ENCODE results near the gene CFAP43. TPM values are rescaled to one million over a fixed set of nuclear protein-coding genes. Genes with fewer than 3 reads are reported as not detected.

Gene CFAP43
- total and polyA plus RNA-seq, 2 of the 8 experiments (the other 6 are each of a cell fraction or from before 2014, with no cell fraction given) = 0.11 to 0.27 TPM

DNA sequence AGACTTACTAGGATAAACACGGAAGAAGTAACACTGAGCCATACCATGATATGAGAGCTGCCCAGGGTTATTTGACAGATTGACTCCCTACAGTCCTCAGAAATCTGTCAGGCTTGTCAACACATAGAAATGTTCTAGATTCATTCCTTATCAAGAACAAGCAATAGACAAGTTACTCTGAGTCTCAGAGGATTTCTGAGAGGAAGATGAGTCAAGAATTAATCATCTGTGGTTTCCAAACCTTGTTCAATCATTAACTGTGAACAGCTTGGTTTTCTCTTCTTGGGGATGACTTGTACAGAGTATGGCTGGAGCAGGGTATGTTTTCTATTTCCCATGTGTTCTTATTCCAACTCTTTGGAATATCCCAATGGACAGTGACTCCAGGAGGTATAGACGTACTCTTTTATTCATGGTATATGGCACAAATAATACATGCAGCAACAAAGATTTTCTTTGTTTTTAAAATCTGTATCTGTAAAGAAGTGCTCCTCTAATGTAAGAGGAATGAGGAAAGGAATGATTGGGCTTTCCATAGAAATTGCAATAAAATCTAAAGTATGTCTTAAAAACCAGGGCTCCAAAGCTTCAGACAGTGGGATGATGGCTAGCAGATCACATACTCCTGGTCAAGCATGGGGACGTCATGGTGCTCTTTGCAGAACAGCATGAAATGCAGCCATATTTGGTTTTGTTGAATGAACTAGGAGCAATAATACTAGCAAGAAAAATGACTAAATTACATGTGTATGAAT, 122.1 kb downstream of the CFAP43 start:
- no peak overlapping the region for H3K14ac ChIP-seq (ENCODE audit: insufficient read length)
- no peak overlapping the region for H3K18ac ChIP-seq (ENCODE audit: extremely low read depth, low read length)
- no peak overlapping the region for H4K5ac ChIP-seq (ENCODE audit: insufficient read length, low read depth, low read length)
- H3K4ac ChIP-seq (replicated peaks; ENCODE audit: insufficient read length, low read depth, low read length) = no peak overlapping the region
- no peak overlapping the region for H2AK5ac ChIP-seq (ENCODE audit: low read depth, low read length)
- no peak overlapping the region for H3K9ac ChIP-seq (replicated peaks in 1 of 4; ENCODE audit: extremely low read depth in 1 of 4, low read depth in 3 of 4, low read length in 3 of 4)
- H3K4me1 ChIP-seq (replicated peaks in 1 of 4; ENCODE audit: control insufficient read depth in 3 of 4, insufficient read depth in 4 of 4, low read length in 3 of 4) = peaks cover 0 to 2% (median 0%) of the 10 kb centered on the region in 4 experiments; a peak in 1 of 7 replicates
- no peak overlapping the region for H2BK120ac ChIP-seq (replicated peaks; ENCODE audit: low read depth, low read length)
- no peaks in the 10 kb centered on the region for H3K23me2 ChIP-seq (ENCODE audit: low read depth, low read length)
- no peak overlapping the region for H2BK12ac ChIP-seq (ENCODE audit: low read depth, low read length)
- H3K4me3 ChIP-seq (ENCODE audit: extremely low read depth in 1 of 4, insufficient read depth in 2 of 4, low read depth in 3 of 4, low read length in 4 of 4) = no peak overlapping the region
- H4K91ac ChIP-seq (replicated peaks; ENCODE audit: insufficient read length, low read length) = no peak overlapping the region
- no peak overlapping the region for H2BK20ac ChIP-seq (ENCODE audit: low read length)
- 90% methylated on average over 3 of the region's 3 CpGs; no CpG with 5 or more reads in 1 of the 2 experiments for WGBS, 2 experiments (ENCODE audit: extremely low coverage in 1 of 2, insufficient coverage in 1 of 2, insufficient read length in 1 of 2, insufficient replicate concordance in 2 of 2, low coverage in 1 of 2, low lambda C conversion rate in 2 of 2, missing lambda C conversion rate in 1 of 2)
- CTCF ChIA-PET (ENCODE audit: partially characterized antibody) = interaction anchor here (1.0 to 1.5 kb wide), 3 partner anchors 11 to 82 kb away, joined by 3 to 6 read pairs (median 3); no protein-coding TSS in a partner anchor
- no peak overlapping the region for H3K56ac ChIP-seq (replicated peaks; ENCODE audit: insufficient read length, low read depth, low read length)
- no peaks in the 10 kb centered on the region for H3K27me3 ChIP-seq (replicated peaks in 1 of 4; ENCODE audit: control insufficient read depth in 3 of 4, extremely low read depth in 1 of 4, insufficient read depth in 3 of 4, low read length in 3 of 4)
- H3K4me2 ChIP-seq (ENCODE audit: insufficient read depth in 1 of 2, low read depth in 2 of 2, low read length in 2 of 2) = no peak overlapping the region
- H3K27ac ChIP-seq (ENCODE audit: low read depth, low read length) = no peak overlapping the region
- H3K79me2 ChIP-seq (ENCODE audit: control insufficient read depth in 1 of 2, insufficient read depth in 2 of 2, low read length in 2 of 2) = no peaks in the 10 kb centered on the region
- no peaks in the 10 kb centered on the region for H3K36me3 ChIP-seq (ENCODE audit: control insufficient read depth in 2 of 4, insufficient read depth in 4 of 4, low read length in 3 of 4)
- no peaks in the 10 kb centered on the region for H4K20me1 ChIP-seq (replicated peaks in 1 of 2; ENCODE audit: control insufficient read depth in 1 of 2, insufficient read depth in 2 of 2, low read length in 2 of 2)
- H3K23ac ChIP-seq (ENCODE audit: insufficient read length) = no peak overlapping the region
- no peak overlapping the region for H2BK15ac ChIP-seq (ENCODE audit: low read length)
- POLR2A ChIA-PET (ENCODE audit: partially characterized antibody) = interaction anchor here (4.7 kb wide), 1 partner anchor 12 kb away, joined by 19 read pairs; the partner anchor contains the start of gene SFR1
- no peak overlapping the region for H2BK5ac ChIP-seq (ENCODE audit: low read depth, low read length)
- H3K9me3 ChIP-seq (ENCODE audit: insufficient read depth in 2 of 2, low read depth in 1 of 2, low read length in 1 of 2) = no peaks in the 10 kb centered on the region; a peak in 1 of 4 replicates
- no peak overlapping the region for H2AFZ ChIP-seq (ENCODE audit: low read length)
- H4K8ac ChIP-seq (ENCODE audit: extremely low read depth, insufficient read depth, low read length) = no peak overlapping the region
- no peak for FAIRE-seq
- no peaks in the 10 kb centered on the region for H3K79me1 ChIP-seq (ENCODE audit: low read depth, low read length)
- DNase-seq (ENCODE audit: low read depth in 1 of 2, low spot score in 2 of 2) = no peak
- TF ChIP-seq, protein P1, sequence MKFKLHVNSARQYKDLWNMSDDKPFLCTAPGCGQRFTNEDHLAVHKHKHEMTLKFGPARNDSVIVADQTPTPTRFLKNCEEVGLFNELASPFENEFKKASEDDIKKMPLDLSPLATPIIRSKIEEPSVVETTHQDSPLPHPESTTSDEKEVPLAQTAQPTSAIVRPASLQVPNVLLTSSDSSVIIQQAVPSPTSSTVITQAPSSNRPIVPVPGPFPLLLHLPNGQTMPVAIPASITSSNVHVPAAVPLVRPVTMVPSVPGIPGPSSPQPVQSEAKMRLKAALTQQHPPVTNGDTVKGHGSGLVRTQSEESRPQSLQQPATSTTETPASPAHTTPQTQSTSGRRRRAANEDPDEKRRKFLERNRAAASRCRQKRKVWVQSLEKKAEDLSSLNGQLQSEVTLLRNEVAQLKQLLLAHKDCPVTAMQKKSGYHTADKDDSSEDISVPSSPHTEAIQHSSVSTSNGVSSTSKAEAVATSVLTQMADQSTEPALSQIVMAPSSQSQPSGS (IDR thresholded peaks at IDR 0.05; ENCODE audit: low read length) = no peak
- no peak for TF ChIP-seq NRF1 (IDR thresholded peaks at IDR 0.05; ENCODE audit: low read depth, low read length)
- no peak for TF ChIP-seq POU5F1 (IDR thresholded peaks at IDR 0.05; ENCODE audit: low read depth, low read length)
- TF ChIP-seq POLR2AphosphoS5 (IDR thresholded peaks at IDR 0.05; ENCODE audit: low read depth, low read length) = no peak
- no peak for TF ChIP-seq RFX5 (IDR thresholded peaks at IDR 0.05; ENCODE audit: borderline replicate concordance, low read depth, low read length)
- no peak for TF ChIP-seq JUN (IDR thresholded peaks at IDR 0.05; ENCODE audit: low read depth, low read length)
- TF ChIP-seq SP1 (IDR thresholded peaks at IDR 0.05; ENCODE audit: low read depth, low read length) = no peak
- TF ChIP-seq SP4 (IDR thresholded peaks at IDR 0.05; ENCODE audit: low read length) = no peak
- no peak for TF ChIP-seq POLR2A (IDR thresholded peaks at IDR 0.05; ENCODE audit: control extremely low read depth in 1 of 2, low read depth in 2 of 2, low read length in 2 of 2)
- no peak for TF ChIP-seq SIN3A (conservative IDR thresholded peaks at IDR 0.05 in 1 of 2, IDR thresholded peaks at IDR 0.05 in 1 of 2; ENCODE audit: low read depth in 1 of 2, low read length in 2 of 2)
- no peak for TF ChIP-seq TAF7 (optimal IDR thresholded peaks at IDR 0.05; ENCODE audit: borderline replicate concordance, low read depth, low read length)
- no peak for TF ChIP-seq SRF (IDR thresholded peaks at IDR 0.05; ENCODE audit: low read depth, low read length)

All from H1 (cell line).